ENCODE measurements around the gene TMEM131L.

The TMEM131L gene

DNA sequence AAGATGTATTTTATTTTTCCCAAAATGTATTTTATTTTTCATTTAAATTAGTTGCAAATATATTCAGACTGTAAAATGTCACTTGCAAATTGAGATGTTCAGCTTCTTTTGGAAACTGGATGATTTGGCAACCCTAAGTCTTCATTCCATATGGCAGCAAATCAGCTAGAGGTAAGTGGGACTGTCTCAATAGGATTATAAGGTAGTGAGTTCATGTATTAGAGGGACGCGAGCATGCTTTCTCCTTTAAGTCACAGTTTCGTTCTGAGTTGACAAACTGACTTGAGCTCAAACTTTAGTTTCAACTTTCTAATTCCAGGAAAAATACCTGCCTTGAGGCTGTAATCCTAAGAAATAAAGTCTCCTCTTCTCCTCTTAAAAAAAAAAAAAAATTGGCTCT, 44.2 kb upstream of the TMEM131L start:
- H3K4me1 ChIP-seq (ENCODE audit: low read length) = no peaks in the 10 kb centered on the region
- no peak overlapping the region for H3K27ac ChIP-seq (ENCODE audit: low read length)
- H3K36me3 ChIP-seq (replicated peaks; ENCODE audit: insufficient read depth, low read length) = no peaks in the 10 kb centered on the region
- no peak overlapping the region for H2AFZ ChIP-seq (ENCODE audit: low read length)
- H3K9me3 ChIP-seq (replicated peaks; ENCODE audit: insufficient read depth, low read length) = no peaks in the 10 kb centered on the region
- H3F3A ChIP-seq (ENCODE audit: insufficient read depth, low read length) = no peaks in the 10 kb centered on the region
- no peaks in the 10 kb centered on the region for H3K27me3 ChIP-seq (replicated peaks; ENCODE audit: insufficient read depth, low read length)
- no peaks in the 10 kb centered on the region for H3K9me2 ChIP-seq (replicated peaks; ENCODE audit: insufficient read depth, low read length)
- no peak for DNase-seq
- TF ChIP-seq CTCF (IDR thresholded peaks at IDR 0.05; ENCODE audit: low read length) = no peak
- TF ChIP-seq EZH2 (optimal IDR thresholded peaks at IDR 0.05; ENCODE audit: low read depth, low read length) = no peak
- no peak for TF ChIP-seq EZH2phosphoT487 (IDR thresholded peaks at IDR 0.05; ENCODE audit: low read length)
- no peak overlapping the region for H3K4me2 ChIP-seq (ENCODE audit: low read depth, low read length)
- H3K9ac ChIP-seq (ENCODE audit: low read length) = no peak overlapping the region
- no peak overlapping the region for H3K4me3 ChIP-seq (ENCODE audit: low read length)
- H3K79me2 ChIP-seq (ENCODE audit: low read length) = no peaks in the 10 kb centered on the region
- no peaks in the 10 kb centered on the region for H4K20me1 ChIP-seq (ENCODE audit: insufficient read depth, low read length)

- Histone ChIP-seq H3K4me1 (ENCODE audit: low read length) (no peaks in the 10 kb centered on the region), H2AFZ (ENCODE audit: low read length) (no peak overlapping the region), H3F3A (ENCODE audit: insufficient read depth, low read length) (no peaks in the 10 kb centered on the region), H3K9me3 (replicated peaks; ENCODE audit: insufficient read depth, low read length) (no peaks in the 10 kb centered on the region), H3K36me3 (replicated peaks; ENCODE audit: insufficient read depth, low read length) (no peaks in the 10 kb centered on the region), H3K4me3 (ENCODE audit: low read length) (no peak overlapping the region), H3K9me2 (replicated peaks; ENCODE audit: insufficient read depth, low read length) (no peaks in the 10 kb centered on the region), H3K4me2 (ENCODE audit: low read depth, low read length) (no peak overlapping the region), H4K20me1 (ENCODE audit: insufficient read depth, low read length) (no peaks in the 10 kb centered on the region), H3K79me2 (ENCODE audit: low read length) (no peaks in the 10 kb centered on the region), H3K27ac (ENCODE audit: low read length) (no peak overlapping the region), H3K27me3 (replicated peaks; ENCODE audit: insufficient read depth, low read length) (no peaks in the 10 kb centered on the region), H3K9ac (ENCODE audit: low read length) (no peak overlapping the region)
- TF ChIP-seq EZH2 (optimal IDR thresholded peaks at IDR 0.05; ENCODE audit: low read depth, low read length) (no peak), EZH2phosphoT487 (IDR thresholded peaks at IDR 0.05; ENCODE audit: low read length) (no peak), CTCF (IDR thresholded peaks at IDR 0.05; ENCODE audit: low read length) (no peak)
- DNase-seq = no peak
These were observed 39.8 kb upstream of the TMEM131L start for GRCh38 chr4:153426207-153426885.

- Histone ChIP-seq H3K4me3 (ENCODE audit: low read length) (no peak overlapping the region), H3K79me2 (ENCODE audit: low read length) (no peaks in the 10 kb centered on the region), H3K4me2 (ENCODE audit: low read depth, low read length) (no peak overlapping the region), H4K20me1 (ENCODE audit: insufficient read depth, low read length) (no peaks in the 10 kb centered on the region), H3K9ac (ENCODE audit: low read length) (no peak overlapping the region), H3K36me3 (replicated peaks; ENCODE audit: insufficient read depth, low read length) (no peaks in the 10 kb centered on the region), H2AFZ (ENCODE audit: low read length) (no peak overlapping the region), H3K4me1 (ENCODE audit: low read length) (no peaks in the 10 kb centered on the region), H3K27ac (ENCODE audit: low read length) (no peak overlapping the region), H3K9me2 (replicated peaks; ENCODE audit: insufficient read depth, low read length) (no peaks in the 10 kb centered on the region), H3K27me3 (replicated peaks; ENCODE audit: insufficient read depth, low read length) (no peaks in the 10 kb centered on the region), H3K9me3 (replicated peaks; ENCODE audit: insufficient read depth, low read length) (no peaks in the 10 kb centered on the region), H3F3A (ENCODE audit: insufficient read depth, low read length) (no peaks in the 10 kb centered on the region)
- TF ChIP-seq EZH2 (optimal IDR thresholded peaks at IDR 0.05; ENCODE audit: low read depth, low read length) (no peak), EZH2phosphoT487 (IDR thresholded peaks at IDR 0.05; ENCODE audit: low read length) (no peak), CTCF (IDR thresholded peaks at IDR 0.05; ENCODE audit: low read length) (no peak)
- DNase-seq = no peak
These were observed 38.6 kb upstream of the TMEM131L start for GRCh38 chr4:153427363-153428071.
